ENCODE data around the gene RTL10.

DNA sequence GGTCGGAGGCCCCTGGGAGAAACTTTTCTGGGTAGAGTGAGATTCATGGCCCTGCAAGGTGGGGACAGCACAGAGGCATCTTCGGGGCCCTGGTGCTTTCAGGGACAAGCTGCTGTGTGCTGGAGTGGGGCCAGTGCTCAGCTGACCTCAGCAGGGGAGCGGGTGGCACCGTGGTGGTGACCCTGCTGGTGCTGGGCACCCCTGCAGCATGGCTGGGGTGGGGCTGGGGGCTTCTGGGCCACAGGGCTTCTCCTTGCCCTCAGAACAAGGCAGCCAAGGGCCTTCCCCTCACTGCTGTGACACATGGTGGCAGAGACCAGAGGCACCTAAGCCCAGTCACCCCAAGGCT lies 24.9 kb upstream of the RTL10 start:
- TF ChIP-seq ZNF274 (IDR thresholded peaks at IDR 0.05; ENCODE audit: insufficient read depth, insufficient read length) (no peak), SIN3A (IDR thresholded peaks at IDR 0.05; ENCODE audit: low read depth, low read length) (no peak), FOS (IDR thresholded peaks at IDR 0.05; ENCODE audit: borderline replicate concordance, extremely low read depth, insufficient read length) (no peak)
- TF ChIP-seq, protein P1, sequence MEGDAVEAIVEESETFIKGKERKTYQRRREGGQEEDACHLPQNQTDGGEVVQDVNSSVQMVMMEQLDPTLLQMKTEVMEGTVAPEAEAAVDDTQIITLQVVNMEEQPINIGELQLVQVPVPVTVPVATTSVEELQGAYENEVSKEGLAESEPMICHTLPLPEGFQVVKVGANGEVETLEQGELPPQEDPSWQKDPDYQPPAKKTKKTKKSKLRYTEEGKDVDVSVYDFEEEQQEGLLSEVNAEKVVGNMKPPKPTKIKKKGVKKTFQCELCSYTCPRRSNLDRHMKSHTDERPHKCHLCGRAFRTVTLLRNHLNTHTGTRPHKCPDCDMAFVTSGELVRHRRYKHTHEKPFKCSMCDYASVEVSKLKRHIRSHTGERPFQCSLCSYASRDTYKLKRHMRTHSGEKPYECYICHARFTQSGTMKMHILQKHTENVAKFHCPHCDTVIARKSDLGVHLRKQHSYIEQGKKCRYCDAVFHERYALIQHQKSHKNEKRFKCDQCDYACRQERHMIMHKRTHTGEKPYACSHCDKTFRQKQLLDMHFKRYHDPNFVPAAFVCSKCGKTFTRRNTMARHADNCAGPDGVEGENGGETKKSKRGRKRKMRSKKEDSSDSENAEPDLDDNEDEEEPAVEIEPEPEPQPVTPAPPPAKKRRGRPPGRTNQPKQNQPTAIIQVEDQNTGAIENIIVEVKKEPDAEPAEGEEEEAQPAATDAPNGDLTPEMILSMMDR (IDR thresholded peaks at IDR 0.05 in 2 of 3, conservative IDR thresholded peaks at IDR 0.05 in 1 of 3; ENCODE audit: control insufficient read depth in 2 of 3, extremely low read depth in 1 of 3, insufficient read depth in 1 of 3, low read depth in 3 of 3, low read length in 3 of 3), result no peak
- TF ChIP-seq, protein P2, sequence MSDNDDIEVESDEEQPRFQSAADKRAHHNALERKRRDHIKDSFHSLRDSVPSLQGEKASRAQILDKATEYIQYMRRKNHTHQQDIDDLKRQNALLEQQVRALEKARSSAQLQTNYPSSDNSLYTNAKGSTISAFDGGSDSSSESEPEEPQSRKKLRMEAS (IDR thresholded peaks at IDR 0.05; ENCODE audit: low read depth, low read length), result no peak
- TF ChIP-seq, protein P3, sequence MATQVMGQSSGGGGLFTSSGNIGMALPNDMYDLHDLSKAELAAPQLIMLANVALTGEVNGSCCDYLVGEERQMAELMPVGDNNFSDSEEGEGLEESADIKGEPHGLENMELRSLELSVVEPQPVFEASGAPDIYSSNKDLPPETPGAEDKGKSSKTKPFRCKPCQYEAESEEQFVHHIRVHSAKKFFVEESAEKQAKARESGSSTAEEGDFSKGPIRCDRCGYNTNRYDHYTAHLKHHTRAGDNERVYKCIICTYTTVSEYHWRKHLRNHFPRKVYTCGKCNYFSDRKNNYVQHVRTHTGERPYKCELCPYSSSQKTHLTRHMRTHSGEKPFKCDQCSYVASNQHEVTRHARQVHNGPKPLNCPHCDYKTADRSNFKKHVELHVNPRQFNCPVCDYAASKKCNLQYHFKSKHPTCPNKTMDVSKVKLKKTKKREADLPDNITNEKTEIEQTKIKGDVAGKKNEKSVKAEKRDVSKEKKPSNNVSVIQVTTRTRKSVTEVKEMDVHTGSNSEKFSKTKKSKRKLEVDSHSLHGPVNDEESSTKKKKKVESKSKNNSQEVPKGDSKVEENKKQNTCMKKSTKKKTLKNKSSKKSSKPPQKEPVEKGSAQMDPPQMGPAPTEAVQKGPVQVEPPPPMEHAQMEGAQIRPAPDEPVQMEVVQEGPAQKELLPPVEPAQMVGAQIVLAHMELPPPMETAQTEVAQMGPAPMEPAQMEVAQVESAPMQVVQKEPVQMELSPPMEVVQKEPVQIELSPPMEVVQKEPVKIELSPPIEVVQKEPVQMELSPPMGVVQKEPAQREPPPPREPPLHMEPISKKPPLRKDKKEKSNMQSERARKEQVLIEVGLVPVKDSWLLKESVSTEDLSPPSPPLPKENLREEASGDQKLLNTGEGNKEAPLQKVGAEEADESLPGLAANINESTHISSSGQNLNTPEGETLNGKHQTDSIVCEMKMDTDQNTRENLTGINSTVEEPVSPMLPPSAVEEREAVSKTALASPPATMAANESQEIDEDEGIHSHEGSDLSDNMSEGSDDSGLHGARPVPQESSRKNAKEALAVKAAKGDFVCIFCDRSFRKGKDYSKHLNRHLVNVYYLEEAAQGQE (IDR thresholded peaks at IDR 0.05; ENCODE audit: low read depth, low read length), result no peak
- TF ChIP-seq, protein P4, sequence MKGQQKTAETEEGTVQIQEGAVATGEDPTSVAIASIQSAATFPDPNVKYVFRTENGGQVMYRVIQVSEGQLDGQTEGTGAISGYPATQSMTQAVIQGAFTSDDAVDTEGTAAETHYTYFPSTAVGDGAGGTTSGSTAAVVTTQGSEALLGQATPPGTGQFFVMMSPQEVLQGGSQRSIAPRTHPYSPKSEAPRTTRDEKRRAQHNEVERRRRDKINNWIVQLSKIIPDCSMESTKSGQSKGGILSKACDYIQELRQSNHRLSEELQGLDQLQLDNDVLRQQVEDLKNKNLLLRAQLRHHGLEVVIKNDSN (IDR thresholded peaks at IDR 0.05; ENCODE audit: borderline replicate concordance, extremely low read length, insufficient read depth, low read depth, low read length), result no peak
- TF ChIP-seq, protein P5, sequence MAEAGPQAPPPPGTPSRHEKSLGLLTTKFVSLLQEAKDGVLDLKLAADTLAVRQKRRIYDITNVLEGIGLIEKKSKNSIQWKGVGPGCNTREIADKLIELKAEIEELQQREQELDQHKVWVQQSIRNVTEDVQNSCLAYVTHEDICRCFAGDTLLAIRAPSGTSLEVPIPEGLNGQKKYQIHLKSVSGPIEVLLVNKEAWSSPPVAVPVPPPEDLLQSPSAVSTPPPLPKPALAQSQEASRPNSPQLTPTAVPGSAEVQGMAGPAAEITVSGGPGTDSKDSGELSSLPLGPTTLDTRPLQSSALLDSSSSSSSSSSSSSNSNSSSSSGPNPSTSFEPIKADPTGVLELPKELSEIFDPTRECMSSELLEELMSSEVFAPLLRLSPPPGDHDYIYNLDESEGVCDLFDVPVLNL (IDR thresholded peaks at IDR 0.05; ENCODE audit: low read depth, low read length), result no peak
